HEK293 (cell line): Measurements from ENCODE around the gene KLF12.

Source experiments
- PBX3 ChIP-seq: sonication (generic); formaldehyde crosslinking; IDR thresholded peaks from 2 replicates; pipeline ENCODE4 v1.8.1; 2022; ENCODE audit warnings: mild to moderate bottlenecking, moderate library complexity, missing genetic modification reagents
- YY1 ChIP-seq: fragments of 450-650 bp; formaldehyde crosslinking; IDR thresholded peaks from 2 replicates; pipeline ENCODE4 v1.5.1; 2018; ENCODE audit warnings: missing biosample characterization, missing genetic modification characterization

GRCh38 chr13:74132776-74133656 is 1.2 kb downstream of the KLF12 start:
- TF ChIP-seq PBX3 (CRISPR knock-in tag) = no peak
- no peak for TF ChIP-seq YY1 (tag by site-specific recombination)
